NT2/D1 (cell line): ENCODE measurements around the gene KCNK2.

Experiments
- DNase-seq: peaks from one replicate; pipeline ENCODE4 v3.0.0-alpha.2; 2011; ENCODE audit warnings: low read depth, low spot score
- H3K27me3 ChIP-seq: 2 replicates; pipeline ENCODE4 v1.6.0; 2011; ENCODE audit warnings: mild to moderate bottlenecking; ENCODE audit not compliant: insufficient read length, insufficient read depth
- H3K36me3 ChIP-seq: 2 replicates; pipeline ENCODE4 v1.6.1; 2011; ENCODE audit warnings: mild to moderate bottlenecking, low read length, mixed read lengths; ENCODE audit not compliant: insufficient read depth, insufficient read length
- H3K4me1 ChIP-seq: 2 replicates; pipeline ENCODE4 v1.5.1; 2011; ENCODE audit not compliant: insufficient read depth, insufficient read length
- H3K4me3 ChIP-seq: 2 replicates; pipeline ENCODE4 v1.5.1; 2011; ENCODE audit warnings: low read depth; ENCODE audit not compliant: insufficient read length
- H3K9ac ChIP-seq: 2 replicates; pipeline ENCODE4 v1.6.0; 2011; ENCODE audit warnings: low read depth; ENCODE audit not compliant: insufficient read length
- H3K9me3 ChIP-seq: 2 replicates; pipeline ENCODE4 v1.5.1; 2011; ENCODE audit warnings: mild to moderate bottlenecking, low read length; ENCODE audit not compliant: insufficient read depth
- SUZ12 ChIP-seq: IDR thresholded peaks from 2 replicates; pipeline ENCODE4 v1.6.1; 2011; ENCODE audit not compliant: insufficient read length, insufficient read depth; ENCODE audit errors: extremely low read depth
- YY1 ChIP-seq: IDR thresholded peaks from 2 replicates; pipeline ENCODE4 v1.6.1; 2011; ENCODE audit not compliant: insufficient read length, insufficient read depth
- ZNF274 ChIP-seq: IDR thresholded peaks from 2 replicates; pipeline ENCODE4 v1.6.1; 2011; ENCODE audit warnings: mild to moderate bottlenecking, low read depth, low read length

The KCNK2 gene, protein sequence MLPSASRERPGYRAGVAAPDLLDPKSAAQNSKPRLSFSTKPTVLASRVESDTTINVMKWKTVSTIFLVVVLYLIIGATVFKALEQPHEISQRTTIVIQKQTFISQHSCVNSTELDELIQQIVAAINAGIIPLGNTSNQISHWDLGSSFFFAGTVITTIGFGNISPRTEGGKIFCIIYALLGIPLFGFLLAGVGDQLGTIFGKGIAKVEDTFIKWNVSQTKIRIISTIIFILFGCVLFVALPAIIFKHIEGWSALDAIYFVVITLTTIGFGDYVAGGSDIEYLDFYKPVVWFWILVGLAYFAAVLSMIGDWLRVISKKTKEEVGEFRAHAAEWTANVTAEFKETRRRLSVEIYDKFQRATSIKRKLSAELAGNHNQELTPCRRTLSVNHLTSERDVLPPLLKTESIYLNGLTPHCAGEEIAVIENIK

DNA sequence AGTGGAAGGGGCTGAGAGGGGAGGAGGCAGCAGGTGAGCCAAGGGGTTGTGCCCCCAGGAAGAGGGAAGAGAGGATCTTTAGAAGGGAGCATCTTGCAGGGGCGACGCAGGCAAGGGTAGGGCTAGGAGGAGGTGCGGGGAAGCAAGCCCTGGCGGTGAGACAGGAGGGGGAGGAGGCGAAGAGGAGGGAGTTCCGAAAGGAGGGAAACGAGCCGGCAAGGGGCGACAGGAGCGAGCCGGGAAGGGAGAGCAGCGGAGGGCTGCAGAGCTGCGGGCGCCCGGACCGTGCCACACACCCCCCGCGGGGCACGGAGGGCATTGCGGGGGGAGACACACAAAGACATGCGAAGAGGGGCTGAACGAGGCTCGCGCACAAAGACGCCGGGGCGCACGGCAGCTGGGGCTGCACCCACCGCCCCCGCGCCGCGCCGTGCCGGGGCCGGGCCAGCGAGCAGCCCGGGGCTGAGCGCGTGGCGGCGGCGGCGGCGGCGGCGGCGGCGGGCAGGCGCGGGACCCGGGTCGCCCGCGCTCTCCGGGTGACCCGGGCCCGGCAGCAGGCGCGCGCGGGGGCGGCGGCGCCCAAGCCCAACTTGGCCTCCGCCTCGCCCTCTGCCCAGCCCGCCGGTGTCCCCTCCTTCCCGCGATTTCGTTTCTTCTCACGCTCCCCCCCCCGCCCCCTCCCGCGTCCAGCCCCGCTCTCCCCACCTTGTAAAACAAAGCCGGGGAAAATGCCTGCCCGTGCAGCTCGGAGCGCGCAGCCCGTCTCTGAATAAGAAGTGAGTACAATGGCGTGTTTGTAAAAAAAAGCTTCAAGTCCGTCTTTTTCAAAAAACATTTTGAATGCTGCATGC is at the start of gene KCNK2:
TSS of gene KCNK2 (plus strand) at position 206 of the 851 bp plus-strand sequence. CDS start 649 bp downstream, outside the sequence.
- no peaks in the 10 kb centered on the region for H3K36me3 ChIP-seq
- peak within 1 kb of the TSS; percentile 57 for H3K4me3 ChIP-seq
- DNase-seq = peak; percentile 44
- H3K27me3 ChIP-seq = peaks cover 58% of the 10 kb centered on the region
- peak within 1 kb of the TSS; percentile 76 for H3K9ac ChIP-seq
- no peaks in the 10 kb centered on the region for H3K9me3 ChIP-seq
- TF ChIP-seq SUZ12 = peak; percentile 47
- no peak for TF ChIP-seq ZNF274
- no peak for TF ChIP-seq YY1
- no peaks in the 10 kb centered on the region for H3K4me1 ChIP-seq

DNA sequence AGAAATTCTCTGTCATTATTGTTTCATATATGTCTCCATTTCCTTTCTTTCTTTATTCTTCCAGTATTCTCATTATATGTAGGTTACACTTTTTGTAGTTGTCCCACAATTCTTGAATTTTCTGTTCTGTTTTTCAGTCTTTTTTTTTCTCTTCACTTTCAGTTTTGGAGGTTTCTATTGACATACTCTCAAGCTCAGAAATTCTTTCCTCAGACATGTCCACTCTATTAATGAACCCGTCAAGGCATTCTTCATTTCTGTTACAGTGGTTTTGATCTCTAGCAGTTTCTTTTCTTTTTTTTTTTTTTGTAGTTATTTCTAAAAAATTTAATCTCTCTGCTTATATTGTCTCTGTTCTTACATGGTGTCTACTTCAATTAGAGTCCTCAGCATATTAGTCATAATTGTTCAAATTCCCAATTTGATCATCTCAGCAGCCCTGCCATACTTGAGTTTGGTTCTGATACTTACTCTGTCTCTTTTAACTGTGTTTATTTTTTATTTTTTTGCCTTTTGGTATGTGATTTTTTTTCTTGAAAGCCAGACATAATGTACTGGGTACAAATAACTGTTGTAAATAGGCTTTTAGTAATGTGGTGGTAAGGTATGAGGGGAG is 49.5 kb upstream of the KCNK2 start:
- Histone ChIP-seq H3K4me3 (no peak overlapping the region), H3K4me1 (no peaks in the 10 kb centered on the region), H3K36me3 (no peaks in the 10 kb centered on the region), H3K9me3 (no peaks in the 10 kb centered on the region), H3K27me3 (no peaks in the 10 kb centered on the region), H3K9ac (no peak overlapping the region)
- no peak for TF ChIP-seq ZNF274
- no peak for TF ChIP-seq SUZ12
- TF ChIP-seq YY1 = no peak
- no peak for DNase-seq

DNA sequence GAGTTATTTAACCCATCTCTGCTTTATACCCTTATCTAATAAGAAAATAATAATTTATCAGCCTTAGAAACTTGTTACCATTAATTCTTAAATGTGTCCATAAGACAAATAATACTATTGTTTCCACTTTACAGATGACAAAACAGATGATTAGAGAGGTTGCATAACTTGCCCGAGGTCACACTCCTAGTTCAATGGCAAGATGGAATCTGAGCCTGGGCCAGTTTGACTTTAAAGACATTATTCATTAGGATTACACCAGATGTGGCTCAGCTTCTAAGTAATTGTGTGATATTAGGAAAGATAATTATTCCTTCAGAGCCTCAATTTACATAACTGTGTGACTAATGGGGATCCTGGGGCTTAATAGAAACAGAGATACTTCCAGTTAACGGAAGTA is 42.3 kb upstream of the KCNK2 start:
- H3K36me3 ChIP-seq = no peaks in the 10 kb centered on the region

DNA sequence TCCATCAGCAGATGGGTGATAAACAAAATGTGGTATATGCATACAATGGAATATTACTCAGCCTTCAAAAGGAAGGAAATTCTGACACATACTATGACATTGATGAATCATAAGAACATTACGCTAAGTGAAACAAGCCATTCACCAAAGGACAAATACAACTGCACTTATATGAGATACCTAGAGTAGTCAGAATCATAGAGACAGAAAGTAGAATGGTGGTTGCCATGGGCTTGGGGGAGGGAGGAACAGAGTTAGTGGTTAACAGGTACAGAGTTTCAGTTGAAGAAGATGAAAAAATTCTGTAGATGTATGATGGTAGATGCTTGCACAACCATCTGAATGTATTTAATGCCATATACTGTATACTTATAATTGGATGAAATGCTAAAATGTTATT is 39.1 kb upstream of the KCNK2 start:
- Histone ChIP-seq H3K27me3 (no peaks in the 10 kb centered on the region), H3K9ac (no peak overlapping the region), H3K9me3 (no peaks in the 10 kb centered on the region), H3K36me3 (no peaks in the 10 kb centered on the region), H3K4me1 (no peaks in the 10 kb centered on the region), H3K4me3 (no peak overlapping the region)
- DNase-seq = no peak
- TF ChIP-seq YY1 (no peak), ZNF274 (no peak), SUZ12 (no peak)

More for the DNA sequence above, 42.3 kb upstream of the KCNK2 start:
- TF ChIP-seq ZNF274 = no peak
- no peak for TF ChIP-seq SUZ12
- no peak for TF ChIP-seq YY1
- Histone ChIP-seq H3K9ac (no peak overlapping the region), H3K4me3 (no peak overlapping the region), H3K9me3 (no peaks in the 10 kb centered on the region), H3K27me3 (no peaks in the 10 kb centered on the region), H3K4me1 (no peaks in the 10 kb centered on the region)
- DNase-seq = no peak

DNA sequence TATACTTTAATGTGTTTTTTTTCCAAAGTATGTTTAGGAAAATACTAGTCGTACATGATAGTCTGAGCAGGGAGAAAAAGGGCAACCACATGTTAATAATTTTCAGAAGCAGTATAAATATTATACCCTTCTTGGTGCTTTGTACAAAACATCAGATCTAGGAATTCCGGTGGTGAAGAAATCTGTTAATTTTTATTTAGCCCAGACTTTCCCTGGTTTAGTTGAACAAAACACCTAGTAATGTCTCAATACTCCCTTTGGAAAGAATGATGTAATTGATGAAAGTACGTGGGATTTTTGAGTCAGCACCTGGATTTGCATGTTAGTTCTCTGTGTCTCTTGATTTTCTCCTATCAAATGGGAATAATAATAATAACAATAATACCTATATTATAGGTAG is 38.4 kb upstream of the KCNK2 start:
- Histone ChIP-seq H3K27me3 (no peaks in the 10 kb centered on the region), H3K36me3 (no peaks in the 10 kb centered on the region), H3K9me3 (no peaks in the 10 kb centered on the region), H3K4me3 (no peak overlapping the region), H3K9ac (no peak overlapping the region), H3K4me1 (no peaks in the 10 kb centered on the region)
- no peak for DNase-seq
- no peak for TF ChIP-seq YY1
- TF ChIP-seq SUZ12 = no peak
- no peak for TF ChIP-seq ZNF274

DNA sequence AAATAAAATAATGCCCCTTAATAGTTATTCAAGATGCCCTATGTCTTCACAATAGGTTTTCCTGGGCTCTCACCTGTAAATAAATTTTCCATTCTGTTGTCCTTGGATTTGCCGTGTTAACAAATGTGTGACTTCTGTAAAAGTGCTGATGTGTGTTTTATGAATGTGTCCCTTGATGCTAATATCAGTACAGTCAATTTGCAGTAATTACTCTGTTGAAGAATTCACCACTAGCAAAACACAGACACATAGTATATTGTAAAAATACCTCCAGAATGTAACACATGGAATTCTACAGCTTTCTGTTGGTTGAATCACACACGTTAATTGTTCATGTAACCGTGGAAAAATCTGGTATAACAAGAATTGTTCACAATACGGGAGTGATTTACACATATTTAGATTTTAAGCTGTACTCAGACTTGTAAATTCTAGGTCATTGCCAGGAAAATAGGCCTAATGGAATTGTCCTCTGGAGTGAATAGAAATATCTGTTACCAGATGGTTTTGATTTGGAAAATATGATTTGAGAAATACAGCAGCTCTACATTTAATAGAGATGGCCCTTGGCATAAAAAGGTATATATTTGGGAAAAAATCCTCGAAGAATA is 36.7 kb upstream of the KCNK2 start:
- no peak overlapping the region for H3K4me3 ChIP-seq
- no peaks in the 10 kb centered on the region for H3K27me3 ChIP-seq
- no peak for DNase-seq
- no peaks in the 10 kb centered on the region for H3K9me3 ChIP-seq
- no peaks in the 10 kb centered on the region for H3K4me1 ChIP-seq
- no peak overlapping the region for H3K9ac ChIP-seq
- TF ChIP-seq YY1 (no peak), SUZ12 (no peak), ZNF274 (no peak)
- H3K36me3 ChIP-seq = no peaks in the 10 kb centered on the region
